ENCODE measurements around the gene LAMA2. TPM values are rescaled to one million over a fixed set of nuclear protein-coding genes. Genes with fewer than 3 reads are reported as not detected.

LAMA2 gene
- 1.8 and 7.4 TPM in 2 replicates for total RNA-seq

- no peak for DNase-seq (ENCODE audit: low read depth, low spot score)
Measured at GRCh38 chr6:128882991-128883611, at the start of gene LAMA2. TSS of gene LAMA2 (plus strand) at chr6:128883138. CDS start at chr6:128883246, 108 bp downstream.

- DNase-seq (ENCODE audit: low read depth, low spot score) = no peak
Measured at GRCh38 chr6:128836761-128837160, 46.2 kb upstream of the LAMA2 start.

GRCh38 chr6:128841518-128841917, 41.4 kb upstream of the LAMA2 start:
- DNase-seq (ENCODE audit: low read depth, low spot score) = no peak

- DNase-seq (ENCODE audit: low read depth, low spot score) = no peak
Measured at GRCh38 chr6:128844598-128844997, 38.3 kb upstream of the LAMA2 start.

GRCh38 chr6:128847431-128848210, 35.3 kb upstream of the LAMA2 start:
- no peak for DNase-seq (ENCODE audit: low read depth, low spot score)

- no peak for DNase-seq (ENCODE audit: low read depth, low spot score)
Measured at GRCh38 chr6:128848212-128848935, 34.6 kb upstream of the LAMA2 start.

- no peak for DNase-seq (ENCODE audit: low read depth, low spot score)
Measured at GRCh38 chr6:128855581-128856085, 27.3 kb upstream of the LAMA2 start.

- no peak for DNase-seq (ENCODE audit: low read depth, low spot score)
Measured at GRCh38 chr6:128857806-128858205, 25.1 kb upstream of the LAMA2 start.

- no peak for DNase-seq (ENCODE audit: low read depth, low spot score)
Measured at GRCh38 chr6:128860782-128861181, 22.2 kb upstream of the LAMA2 start.

- DNase-seq (ENCODE audit: low read depth, low spot score) = no peak
Measured at GRCh38 chr6:128863983-128864382, 19.0 kb upstream of the LAMA2 start.

- no peak for DNase-seq (ENCODE audit: low read depth, low spot score)
Measured at GRCh38 chr6:128870746-128871145, 12.2 kb upstream of the LAMA2 start.

GRCh38 chr6:128874863-128875262, 8.1 kb upstream of the LAMA2 start:
- no peak for DNase-seq (ENCODE audit: low read depth, low spot score)

- no peak for DNase-seq (ENCODE audit: low read depth, low spot score)
Measured at GRCh38 chr6:128882560-128882959, 378 bp upstream of the LAMA2 start.

- no peak for DNase-seq (ENCODE audit: low read depth, low spot score)
Measured at GRCh38 chr6:128883906-128884305, 968 bp downstream of the LAMA2 start.

GRCh38 chr6:128885381-128885780, 2.4 kb downstream of the LAMA2 start:
- DNase-seq (ENCODE audit: low read depth, low spot score) = no peak

- DNase-seq (ENCODE audit: low read depth, low spot score) = no peak
Measured at GRCh38 chr6:128886706-128887105, 3.8 kb downstream of the LAMA2 start.

GRCh38 chr6:128888444-128889175, 5.7 kb downstream of the LAMA2 start:
- no peak for DNase-seq (ENCODE audit: low read depth, low spot score)

GRCh38 chr6:128889870-128890269, 6.9 kb downstream of the LAMA2 start:
- no peak for DNase-seq (ENCODE audit: low read depth, low spot score)

- no peak for DNase-seq (ENCODE audit: low read depth, low spot score)
Measured at GRCh38 chr6:128892079-128892478, 9.1 kb downstream of the LAMA2 start.

- no peak for DNase-seq (ENCODE audit: low read depth, low spot score)
Measured at GRCh38 chr6:128899341-128900050, 16.6 kb downstream of the LAMA2 start.

GRCh38 chr6:128903715-128904114, 20.8 kb downstream of the LAMA2 start:
- DNase-seq (ENCODE audit: low read depth, low spot score) = no peak
